NCI-H82 treated with DMSO at 0.1 percent for 48 hours (cell line): ENCODE data around the gene DCST1.
A peak's percentile ranks its signal among the peaks of the same experiment; 100 is the strongest.

Source experiments
- DNase-seq: peaks from one replicate; lab custom pipeline; 2025; ENCODE audit not compliant: unreplicated experiment; lab: John Stamatoyannopoulos, UW

Gene DCST1

GRCh38 chr1:155071701-155072100 lies 38.1 kb downstream of the DCST1 start:
- DNase-seq, result no peak

- no peak for DNase-seq
Observed at GRCh38 chr1:155072531-155073289, 39.1 kb downstream of the DCST1 start.

GRCh38 chr1:155073377-155074242 lies 40.0 kb downstream of the DCST1 start:
- DNase-seq, result no peak

- no peak for DNase-seq
Observed at GRCh38 chr1:155075535-155075934, 41.9 kb downstream of the DCST1 start.

- no peak for DNase-seq
Observed at GRCh38 chr1:155076371-155076770, 42.7 kb downstream of the DCST1 start.

GRCh38 chr1:155077346-155077745 lies 43.7 kb downstream of the DCST1 start:
- no peak for DNase-seq

- DNase-seq, result no peak
Observed at GRCh38 chr1:155077758-155078445, 44.3 kb downstream of the DCST1 start.

GRCh38 chr1:155078469-155079209 lies 45.0 kb downstream of the DCST1 start, which contains the start of gene EFNA3:
Gene EFNA3 (plus strand): TSS chr1:155078837. CDS start chr1:155078942, 105 bp downstream.
- peak; percentile 33 for DNase-seq

GRCh38 chr1:155079210-155079486 lies 45.5 kb downstream of the DCST1 start:
- DNase-seq, result no peak

- DNase-seq, result no peak
Observed at GRCh38 chr1:155079487-155080311, 46.1 kb downstream of the DCST1 start.

GRCh38 chr1:155080312-155081228 lies 46.9 kb downstream of the DCST1 start:
- DNase-seq, result peak; percentile 77

GRCh38 chr1:155081472-155082300 lies 48.1 kb downstream of the DCST1 start:
- no peak for DNase-seq

- no peak for DNase-seq
Observed at GRCh38 chr1:155082301-155083051, 48.9 kb downstream of the DCST1 start.

- DNase-seq, result no peak
Observed at GRCh38 chr1:155083052-155083541, 49.5 kb downstream of the DCST1 start.

GRCh38 chr1:155083865-155084721 lies 50.5 kb downstream of the DCST1 start:
- DNase-seq, result no peak

GRCh38 chr1:155084722-155085503 lies 51.3 kb downstream of the DCST1 start:
- peak; percentile 97 for DNase-seq
